Heart left ventricle (tissue), 13 donors: ENCODE measurements around the gene GDNF.

Experiments used
- POLR2A ChIP-seq, 2 donors: fragments of 450-650 bp; IDR thresholded peaks; one replicate each; pipeline ENCODE4 v1.6.1; 2017; ENCODE audit warnings: antibody characterized with exemption in 2 of 2, mild to moderate bottlenecking in 2 of 2, moderate library complexity in 2 of 2
- TF ChIP-seq, protein P1 (sequence below), 12 donors: fragments of 200-600 bp; sonication (generic) in 4 of 12; IDR thresholded peaks; one replicate each; pipeline versions ENCODE4 v1.5.0 to v1.8.0; 2018 to 2022; ENCODE audit warnings: antibody characterized with exemption in 12 of 12, mild to moderate bottlenecking in 5 of 12
- donor health status: ischemic (EF 13 %, LVEDD 7.1; RV severe dilation, severe dysfunction).
- donor health status: DM: no; HTN: yes; CAD: no.
- donor health status: DM: no; HTN: no; CAD: no.
- donor health status: ischemic (EF 25% LVEDD 6.9; RV normal size, moderate dysfunction).
- donor health status: ischemic (EF 25% LVEDD 5.7; RV mildly dilated, moderate dysfunction).
- donor health status: ischemic (EF 35%, LVEDD 5.7; RV mildly dilated, moderate dysfunction).
- donor health status: nonischemic (EF 11% LVEDD 7.7; RV severe dilation, severe dysfunction).
- donor health status: DM: yes; HTN: yes; CAD: no.
- donor health status: PGD.
- donor health status: ischemic (EF 29% LVEDD 5.4; RV normal size, mild dysfunction).
- donor health status: nonischemic (EF 23%, LVEDD 6.1; RV moderate dilation, normal function).

GRCh38 chr5:37801521-37801920, 38.3 kb downstream of the GDNF start:
- TF ChIP-seq, protein P1, sequence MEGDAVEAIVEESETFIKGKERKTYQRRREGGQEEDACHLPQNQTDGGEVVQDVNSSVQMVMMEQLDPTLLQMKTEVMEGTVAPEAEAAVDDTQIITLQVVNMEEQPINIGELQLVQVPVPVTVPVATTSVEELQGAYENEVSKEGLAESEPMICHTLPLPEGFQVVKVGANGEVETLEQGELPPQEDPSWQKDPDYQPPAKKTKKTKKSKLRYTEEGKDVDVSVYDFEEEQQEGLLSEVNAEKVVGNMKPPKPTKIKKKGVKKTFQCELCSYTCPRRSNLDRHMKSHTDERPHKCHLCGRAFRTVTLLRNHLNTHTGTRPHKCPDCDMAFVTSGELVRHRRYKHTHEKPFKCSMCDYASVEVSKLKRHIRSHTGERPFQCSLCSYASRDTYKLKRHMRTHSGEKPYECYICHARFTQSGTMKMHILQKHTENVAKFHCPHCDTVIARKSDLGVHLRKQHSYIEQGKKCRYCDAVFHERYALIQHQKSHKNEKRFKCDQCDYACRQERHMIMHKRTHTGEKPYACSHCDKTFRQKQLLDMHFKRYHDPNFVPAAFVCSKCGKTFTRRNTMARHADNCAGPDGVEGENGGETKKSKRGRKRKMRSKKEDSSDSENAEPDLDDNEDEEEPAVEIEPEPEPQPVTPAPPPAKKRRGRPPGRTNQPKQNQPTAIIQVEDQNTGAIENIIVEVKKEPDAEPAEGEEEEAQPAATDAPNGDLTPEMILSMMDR (IDR thresholded peaks at IDR 0.05), result no peak
- no peak for TF ChIP-seq POLR2A (IDR thresholded peaks at IDR 0.05)
